SK-N-SH treated with all-trans-retinoic acid at 6 μM for 48 hours (cell line): Measurements from ENCODE around the gene PLCB1.
"Not testable (repeated sequence)": the region's sequence is repeated elsewhere in the genome, so short reads cannot be mapped to it uniquely, and the experiment has no call there.

ENCODE experiments used
- ATAC-seq: fragments of 200-7000 bp; cut with Tn5 transposase; 3 replicates; pipeline ENCODE4 v1.9.1; 2020; ENCODE audit warnings: mild to moderate bottlenecking, moderate library complexity
- ARNTL ChIP-seq: fragments of 450-650 bp; formaldehyde crosslinking; IDR thresholded peaks from 2 replicates; pipeline ENCODE4 v1.5.0; 2020; ENCODE audit warnings: low read depth, mild to moderate bottlenecking, moderate library complexity, borderline replicate concordance
- BACH2 ChIP-seq: fragments of 250-450 bp; sonication (Bioruptor Pico); IDR thresholded peaks from 2 replicates; pipeline ENCODE4 v1.9.0; 2021; ENCODE audit warnings: mild to moderate bottlenecking, borderline replicate concordance
- CREB5 ChIP-seq: fragments of 250-450 bp; sonication (Bioruptor Pico); IDR thresholded peaks from 2 replicates; pipeline ENCODE4 v1.5.1; 2020; ENCODE audit warnings: low read depth, mild to moderate bottlenecking, moderate library complexity
- CSDC2 ChIP-seq: fragments of 250-450 bp; sonication (Bioruptor Pico); IDR thresholded peaks from 2 replicates; pipeline ENCODE4 v1.5.0; 2020; ENCODE audit warnings: mild to moderate bottlenecking, moderate library complexity
- CSRNP3 ChIP-seq: fragments of 250-450 bp; sonication (Bioruptor Pico); IDR thresholded peaks from 2 replicates; pipeline ENCODE4 v1.5.1; 2021; ENCODE audit warnings: mild to moderate bottlenecking, moderate library complexity
- GLIS3 ChIP-seq: fragments of 250-450 bp; sonication (Bioruptor Pico); IDR thresholded peaks from 2 replicates; pipeline ENCODE4 v1.5.0; 2020; ENCODE audit warnings: mild to moderate bottlenecking, moderate library complexity
- ISL1 ChIP-seq: fragments of 250-450 bp; sonication (Bioruptor Pico); IDR thresholded peaks from 2 replicates; pipeline ENCODE4 v2.1.2; 2022; ENCODE audit warnings: mild to moderate bottlenecking, moderate library complexity
- OSR1 ChIP-seq: fragments of 250-450 bp; sonication (Bioruptor Pico); IDR thresholded peaks from 2 replicates; pipeline ENCODE4 v1.8.0; 2022; ENCODE audit warnings: moderate library complexity, mild to moderate bottlenecking, inconsistent platforms
- POU6F1 ChIP-seq: fragments of 250-450 bp; sonication (Bioruptor Pico); IDR thresholded peaks from 2 replicates; pipeline ENCODE4 v1.8.0; 2021; ENCODE audit warnings: low read depth, mild to moderate bottlenecking, moderate library complexity, borderline replicate concordance
- RARB ChIP-seq: fragments of 250-450 bp; sonication (Bioruptor Pico); IDR thresholded peaks from 2 replicates; pipeline ENCODE4 v1.8.0; 2021; ENCODE audit warnings: mild to moderate bottlenecking, moderate library complexity
- SNAI2 ChIP-seq: fragments of 250-450 bp; sonication (Bioruptor Pico); IDR thresholded peaks from 2 replicates; pipeline ENCODE4 v1.5.0; 2020; ENCODE audit warnings: mild to moderate bottlenecking, moderate library complexity
- TCF4 ChIP-seq: fragments of 250-450 bp; sonication (Bioruptor Pico); IDR thresholded peaks from 2 replicates; pipeline ENCODE4 v1.8.0; 2021; ENCODE audit warnings: mild to moderate bottlenecking, moderate library complexity, borderline replicate concordance
- TOX ChIP-seq: fragments of 250-450 bp; sonication (Bioruptor Pico); IDR thresholded peaks from 2 replicates; pipeline ENCODE4 v1.8.0; 2021; ENCODE audit warnings: mild to moderate bottlenecking, moderate library complexity, borderline replicate concordance
- TSHZ2 ChIP-seq: fragments of 250-450 bp; sonication (Bioruptor Pico); IDR thresholded peaks from 2 replicates; pipeline ENCODE4 v1.5.0; 2020; ENCODE audit warnings: mild to moderate bottlenecking, moderate library complexity
- ZC3H10 ChIP-seq: fragments of 250-450 bp; sonication (Bioruptor Pico); IDR thresholded peaks from 2 replicates; pipeline ENCODE4 v1.5.1; 2021; ENCODE audit warnings: mild to moderate bottlenecking, moderate library complexity
- ZFP3 ChIP-seq: fragments of 250-450 bp; sonication (Bioruptor Pico); IDR thresholded peaks from 2 replicates; pipeline ENCODE4 v1.5.0; 2020; ENCODE audit warnings: mild to moderate bottlenecking, moderate library complexity
- ZFP30 ChIP-seq: fragments of 450-650 bp; formaldehyde crosslinking; IDR thresholded peaks from 2 replicates; pipeline ENCODE4 v1.5.0; 2022; ENCODE audit warnings: mild to moderate bottlenecking, moderate library complexity
- ZNF70 ChIP-seq: fragments of 450-650 bp; formaldehyde crosslinking; IDR thresholded peaks from 2 replicates; pipeline ENCODE4 v1.5.0; 2020; ENCODE audit warnings: mild to moderate bottlenecking, moderate library complexity
- ZNF8 ChIP-seq: fragments of 450-650 bp; formaldehyde crosslinking; IDR thresholded peaks from 2 replicates; pipeline ENCODE4 v1.5.0; 2020; ENCODE audit warnings: mild to moderate bottlenecking, moderate library complexity
- TF ChIP-seq, protein P1 (sequence below): fragments of 250-450 bp; sonication (Bioruptor Pico); IDR thresholded peaks from 2 replicates; pipeline ENCODE4 v1.8.0; 2020; ENCODE audit warnings: mild to moderate bottlenecking, moderate library complexity, borderline replicate concordance

The PLCB1 gene

GRCh38 chr20:8344631-8345030 lies 212.6 kb downstream of the PLCB1 start:
- TF ChIP-seq OSR1 (CRISPR knock-in tag): no peak
- TF ChIP-seq ARNTL (CRISPR knock-in tag): no peak
- no peak for TF ChIP-seq TOX (CRISPR knock-in tag)
- no peak for TF ChIP-seq SNAI2 (CRISPR knock-in tag)
- TF ChIP-seq, protein P1, sequence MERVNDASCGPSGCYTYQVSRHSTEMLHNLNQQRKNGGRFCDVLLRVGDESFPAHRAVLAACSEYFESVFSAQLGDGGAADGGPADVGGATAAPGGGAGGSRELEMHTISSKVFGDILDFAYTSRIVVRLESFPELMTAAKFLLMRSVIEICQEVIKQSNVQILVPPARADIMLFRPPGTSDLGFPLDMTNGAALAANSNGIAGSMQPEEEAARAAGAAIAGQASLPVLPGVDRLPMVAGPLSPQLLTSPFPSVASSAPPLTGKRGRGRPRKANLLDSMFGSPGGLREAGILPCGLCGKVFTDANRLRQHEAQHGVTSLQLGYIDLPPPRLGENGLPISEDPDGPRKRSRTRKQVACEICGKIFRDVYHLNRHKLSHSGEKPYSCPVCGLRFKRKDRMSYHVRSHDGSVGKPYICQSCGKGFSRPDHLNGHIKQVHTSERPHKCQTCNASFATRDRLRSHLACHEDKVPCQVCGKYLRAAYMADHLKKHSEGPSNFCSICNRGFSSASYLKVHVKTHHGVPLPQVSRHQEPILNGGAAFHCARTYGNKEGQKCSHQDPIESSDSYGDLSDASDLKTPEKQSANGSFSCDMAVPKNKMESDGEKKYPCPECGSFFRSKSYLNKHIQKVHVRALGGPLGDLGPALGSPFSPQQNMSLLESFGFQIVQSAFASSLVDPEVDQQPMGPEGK (CRISPR knock-in tag): no peak
- TF ChIP-seq GLIS3 (CRISPR knock-in tag): no peak
- TF ChIP-seq ZNF8: no peak
- TF ChIP-seq, all 23 proteins: peak for 0
- no peak for ATAC-seq

GRCh38 chr20:8346700-8347270 lies 214.7 kb downstream of the PLCB1 start:
- no peak for ATAC-seq
- TF ChIP-seq RARB: no peak
- no peak for TF ChIP-seq POU6F1 (CRISPR knock-in tag)
- TF ChIP-seq CSDC2 (CRISPR knock-in tag): no peak
- TF ChIP-seq ISL1 (CRISPR knock-in tag): no peak
- no peak for TF ChIP-seq TCF4 (CRISPR knock-in tag)
- no peak for TF ChIP-seq ARNTL (CRISPR knock-in tag)
- no peak for TF ChIP-seq CSRNP3 (CRISPR knock-in tag)
- no peak for TF ChIP-seq ZC3H10 (CRISPR knock-in tag)
- TF ChIP-seq ZFP30 (CRISPR knock-in tag): no peak
- no peak for TF ChIP-seq TSHZ2 (CRISPR knock-in tag)
- TF ChIP-seq ZFP3 (CRISPR knock-in tag): no peak
- TF ChIP-seq CREB5: no peak
- no peak for TF ChIP-seq TOX (CRISPR knock-in tag)
- TF ChIP-seq ZNF8: no peak
- TF ChIP-seq SNAI2 (CRISPR knock-in tag): no peak
- no peak for TF ChIP-seq BACH2
- TF ChIP-seq, protein P1 (CRISPR knock-in tag): no peak
- TF ChIP-seq ZNF70 (CRISPR knock-in tag): no peak

DNA sequence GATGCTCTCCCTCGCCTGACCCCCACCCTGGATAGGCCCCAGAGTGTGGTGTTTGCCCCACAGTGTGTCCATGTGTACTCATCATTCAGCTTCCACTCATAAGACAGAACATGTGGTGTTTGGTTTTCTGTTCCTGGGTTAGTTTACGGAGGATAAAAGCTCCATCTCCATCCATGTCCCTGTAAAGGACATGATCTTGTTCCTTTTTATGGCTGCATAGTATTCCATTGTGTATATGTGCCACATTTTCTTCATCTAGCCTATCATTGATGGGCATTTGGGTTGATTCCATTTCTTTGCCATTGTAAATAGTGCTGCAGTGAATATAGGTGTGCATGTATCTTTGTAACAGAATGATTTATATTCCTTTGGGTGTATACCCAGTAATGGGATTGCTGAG lies 218.2 kb downstream of the PLCB1 start:
- not testable (repeated sequence) for ATAC-seq
